OCI-LY7 (cell line): ENCODE data around the gene TBKBP1.

Experiments used
- EZH2phosphoT487 ChIP-seq: fragments of 200-600 bp; sonication (generic); IDR thresholded peaks from 2 replicates; pipeline ENCODE4 v1.6.1; 2018; ENCODE audit warnings: low read depth, borderline replicate concordance, mild to moderate bottlenecking, mixed run types, antibody characterized with exemption, low read length, moderate library complexity, mixed read lengths
- TF ChIP-seq, protein P1 (sequence below): fragments of 200-600 bp; sonication (generic); conservative IDR thresholded peaks from 2 replicates; pipeline ENCODE4 v1.5.1; 2014; ENCODE audit warnings: mild to moderate bottlenecking, antibody characterized with exemption, low read length, moderate library complexity, mixed read lengths

GRCh38 chr17:47686664-47687327, 7.2 kb upstream of the TBKBP1 start:
- TF ChIP-seq, protein P1, sequence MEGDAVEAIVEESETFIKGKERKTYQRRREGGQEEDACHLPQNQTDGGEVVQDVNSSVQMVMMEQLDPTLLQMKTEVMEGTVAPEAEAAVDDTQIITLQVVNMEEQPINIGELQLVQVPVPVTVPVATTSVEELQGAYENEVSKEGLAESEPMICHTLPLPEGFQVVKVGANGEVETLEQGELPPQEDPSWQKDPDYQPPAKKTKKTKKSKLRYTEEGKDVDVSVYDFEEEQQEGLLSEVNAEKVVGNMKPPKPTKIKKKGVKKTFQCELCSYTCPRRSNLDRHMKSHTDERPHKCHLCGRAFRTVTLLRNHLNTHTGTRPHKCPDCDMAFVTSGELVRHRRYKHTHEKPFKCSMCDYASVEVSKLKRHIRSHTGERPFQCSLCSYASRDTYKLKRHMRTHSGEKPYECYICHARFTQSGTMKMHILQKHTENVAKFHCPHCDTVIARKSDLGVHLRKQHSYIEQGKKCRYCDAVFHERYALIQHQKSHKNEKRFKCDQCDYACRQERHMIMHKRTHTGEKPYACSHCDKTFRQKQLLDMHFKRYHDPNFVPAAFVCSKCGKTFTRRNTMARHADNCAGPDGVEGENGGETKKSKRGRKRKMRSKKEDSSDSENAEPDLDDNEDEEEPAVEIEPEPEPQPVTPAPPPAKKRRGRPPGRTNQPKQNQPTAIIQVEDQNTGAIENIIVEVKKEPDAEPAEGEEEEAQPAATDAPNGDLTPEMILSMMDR: no peak
- no peak for TF ChIP-seq EZH2phosphoT487
